ENCODE measurements around the gene PAPPA.

The PAPPA gene

GRCh38 chr9:116193636-116194035, 40.0 kb downstream of the PAPPA start:
- TF ChIP-seq CTCF (IDR thresholded peaks at IDR 0.05; ENCODE audit: insufficient read depth, low read depth, low read length, missing control alignments) = no peak
- DNase-seq (ENCODE audit: low read depth) = peak; percentile 60
- no peak overlapping the region for H3K4me3 ChIP-seq (ENCODE audit: low read length)

- no peak overlapping the region for H3K4me3 ChIP-seq (ENCODE audit: low read length)
- DNase-seq (ENCODE audit: low read depth) = no peak
- no peak for TF ChIP-seq CTCF (IDR thresholded peaks at IDR 0.05; ENCODE audit: insufficient read depth, low read depth, low read length, missing control alignments)
Observed at GRCh38 chr9:116196806-116197205, 43.2 kb downstream of the PAPPA start.

GRCh38 chr9:116198344-116198743, 44.8 kb downstream of the PAPPA start:
- no peak overlapping the region for H3K4me3 ChIP-seq (ENCODE audit: low read length)
- no peak for DNase-seq (ENCODE audit: low read depth)
- no peak for TF ChIP-seq CTCF (IDR thresholded peaks at IDR 0.05; ENCODE audit: insufficient read depth, low read depth, low read length, missing control alignments)

GRCh38 chr9:116202219-116202912, 48.8 kb downstream of the PAPPA start:
- no peak for TF ChIP-seq CTCF (IDR thresholded peaks at IDR 0.05; ENCODE audit: insufficient read depth, low read depth, low read length, missing control alignments)
- no peak overlapping the region for H3K4me3 ChIP-seq (ENCODE audit: low read length)
- no peak for DNase-seq (ENCODE audit: low read depth)

- no peak overlapping the region for H3K4me3 ChIP-seq (ENCODE audit: low read length)
- no peak for TF ChIP-seq CTCF (IDR thresholded peaks at IDR 0.05; ENCODE audit: insufficient read depth, low read depth, low read length, missing control alignments)
Observed at GRCh38 chr9:116204252-116204882, 50.8 kb downstream of the PAPPA start.

GRCh38 chr9:116207371-116208111, 54.0 kb downstream of the PAPPA start:
- no peak for DNase-seq (ENCODE audit: low read depth)
- TF ChIP-seq CTCF (IDR thresholded peaks at IDR 0.05; ENCODE audit: insufficient read depth, low read depth, low read length, missing control alignments) = no peak

More at GRCh38 chr9:116204252-116204882, 50.8 kb downstream of the PAPPA start:
- DNase-seq (ENCODE audit: low read depth) = no peak

More at GRCh38 chr9:116207371-116208111, 54.0 kb downstream of the PAPPA start:
- no peak overlapping the region for H3K4me3 ChIP-seq (ENCODE audit: low read length)

All from epithelial cell of esophagus (primary cell).